GM20000 (cell line): Measurements from ENCODE around the gene ZNF605.

Source experiments
- DNase-seq: peaks from one replicate; pipeline ENCODE4 v3.0.0; 2012; ENCODE audit warnings: low spot score
- TF ChIP-seq, protein P1 (sequence below): IDR thresholded peaks from 2 replicates; pipeline ENCODE4 v1.5.1; 2012; ENCODE audit warnings: mild to moderate bottlenecking, control low read depth; ENCODE audit errors: extremely low read depth, missing control alignments

ZNF605 gene

DNA sequence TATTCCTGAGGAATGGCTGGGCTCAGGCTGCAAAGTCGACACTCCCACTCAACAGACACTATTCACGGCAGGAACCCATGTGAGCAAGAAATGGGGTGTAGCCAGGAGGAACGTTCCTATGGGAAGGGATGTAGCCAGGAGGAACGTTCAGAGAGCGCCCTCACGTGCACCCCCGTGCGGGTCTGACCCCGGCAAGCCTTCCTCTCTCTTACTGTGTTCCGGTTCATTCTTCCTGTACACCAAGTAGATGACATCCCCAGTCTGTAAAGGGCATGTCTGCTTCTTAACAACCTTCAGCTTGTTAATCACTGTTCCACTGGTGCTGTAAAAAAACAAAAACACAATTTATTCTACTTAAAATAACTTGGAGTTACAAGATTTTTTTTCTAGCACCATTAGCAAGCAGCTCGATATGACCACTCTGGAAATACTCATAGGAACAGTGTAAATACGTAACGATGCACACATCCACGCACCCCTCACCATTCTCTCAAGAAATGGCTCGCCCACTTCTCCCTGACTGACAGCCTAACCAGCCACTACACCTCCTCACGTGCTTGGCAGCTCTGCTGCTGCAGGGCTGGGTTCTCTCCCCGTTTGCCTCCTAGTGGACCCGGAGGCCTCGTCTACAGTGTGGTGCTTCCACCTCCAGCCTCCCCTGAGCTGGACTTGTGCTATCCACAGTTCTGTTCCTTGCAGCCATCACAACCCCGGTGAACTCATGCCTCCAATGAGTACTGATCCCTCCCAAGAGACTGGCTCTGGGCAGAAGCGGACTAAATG is 83.8 kb downstream of the ZNF605 start:
- TF ChIP-seq, protein P1, sequence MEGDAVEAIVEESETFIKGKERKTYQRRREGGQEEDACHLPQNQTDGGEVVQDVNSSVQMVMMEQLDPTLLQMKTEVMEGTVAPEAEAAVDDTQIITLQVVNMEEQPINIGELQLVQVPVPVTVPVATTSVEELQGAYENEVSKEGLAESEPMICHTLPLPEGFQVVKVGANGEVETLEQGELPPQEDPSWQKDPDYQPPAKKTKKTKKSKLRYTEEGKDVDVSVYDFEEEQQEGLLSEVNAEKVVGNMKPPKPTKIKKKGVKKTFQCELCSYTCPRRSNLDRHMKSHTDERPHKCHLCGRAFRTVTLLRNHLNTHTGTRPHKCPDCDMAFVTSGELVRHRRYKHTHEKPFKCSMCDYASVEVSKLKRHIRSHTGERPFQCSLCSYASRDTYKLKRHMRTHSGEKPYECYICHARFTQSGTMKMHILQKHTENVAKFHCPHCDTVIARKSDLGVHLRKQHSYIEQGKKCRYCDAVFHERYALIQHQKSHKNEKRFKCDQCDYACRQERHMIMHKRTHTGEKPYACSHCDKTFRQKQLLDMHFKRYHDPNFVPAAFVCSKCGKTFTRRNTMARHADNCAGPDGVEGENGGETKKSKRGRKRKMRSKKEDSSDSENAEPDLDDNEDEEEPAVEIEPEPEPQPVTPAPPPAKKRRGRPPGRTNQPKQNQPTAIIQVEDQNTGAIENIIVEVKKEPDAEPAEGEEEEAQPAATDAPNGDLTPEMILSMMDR = no peak
- DNase-seq = no peak

DNA sequence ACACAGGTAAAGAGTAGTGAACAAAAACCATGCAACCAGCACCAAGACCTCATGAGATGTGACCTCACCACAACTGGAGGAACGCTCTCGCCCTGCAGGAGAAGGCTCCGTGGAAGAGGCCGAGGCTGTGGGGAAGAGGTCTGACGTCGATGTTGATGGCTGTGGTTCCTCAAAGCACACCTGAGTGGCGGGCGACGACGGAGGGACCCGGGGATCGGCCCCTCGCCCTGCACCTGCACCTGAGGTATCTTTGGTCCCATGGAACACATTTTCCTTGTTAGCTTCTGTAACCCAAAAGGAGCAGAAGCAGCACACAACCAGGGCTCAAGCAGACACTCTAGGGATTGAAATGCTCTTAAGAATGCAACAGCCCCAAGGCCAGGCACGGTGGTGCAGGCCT is 86.6 kb downstream of the ZNF605 start:
- TF ChIP-seq, protein P1 = no peak
- no peak for DNase-seq
